ENCODE data around the gene PCIF1. TPM values are rescaled to one million over a fixed set of nuclear protein-coding genes. Genes with fewer than 3 reads are reported as not detected.

Gene PCIF1
- total RNA-seq, 1 donor from 2014 or later, result 13.0 TPM

DNA sequence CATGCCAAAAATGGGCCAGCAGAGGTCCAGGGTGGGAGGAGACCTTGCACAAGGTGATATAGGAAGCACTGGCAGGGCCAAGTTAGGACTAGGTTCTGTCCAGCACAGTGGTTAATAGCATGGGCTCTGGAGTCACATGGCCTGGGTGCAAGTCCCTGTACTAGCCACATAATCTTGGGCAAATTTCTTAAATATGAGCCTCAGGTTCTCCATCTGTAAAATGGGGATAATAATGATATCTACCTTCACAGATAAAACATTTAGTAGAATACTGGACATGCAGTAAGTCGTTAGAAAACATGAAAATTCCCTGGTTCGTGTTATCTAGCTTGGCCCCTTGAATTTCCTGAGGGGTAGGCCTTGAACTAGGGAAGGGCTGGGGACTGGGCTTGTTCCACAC is 37.2 kb upstream of the PCIF1 start:
- Histone ChIP-seq H3K4me2 (ENCODE audit: low read length) (no peak overlapping the region), H3K27ac (ENCODE audit: low read depth, low read length) (no peak overlapping the region), H3K4me1 (ENCODE audit: insufficient read depth, low read length) (peaks cover 8% of the 10 kb centered on the region), H3K9ac (ENCODE audit: low read length) (no peak overlapping the region), H3K79me2 (ENCODE audit: insufficient read depth, low read length) (peaks cover 1% of the 10 kb centered on the region), H3K9me3 (ENCODE audit: insufficient read depth, low read depth, low read length) (no peaks in the 10 kb centered on the region), H3K4me3 (ENCODE audit: insufficient read depth, low read depth, low read length) (no peak overlapping the region), H3K27me3 (ENCODE audit: insufficient read depth, low read length) (no peaks in the 10 kb centered on the region), H4K20me1 (ENCODE audit: insufficient read depth, low read length) (peaks cover 12% of the 10 kb centered on the region), H2AFZ (ENCODE audit: low read depth, low read length) (no peak overlapping the region), H3K36me3 (ENCODE audit: insufficient read depth, low read length) (peaks cover 10% of the 10 kb centered on the region)
- Mint-ChIP-seq H3K4me1 (ENCODE audit: low read depth, unreplicated experiment) (peaks cover 1% of the 10 kb centered on the region), H3K4me3 (ENCODE audit: unreplicated experiment) (no peak overlapping the region), H3K27me3 (ENCODE audit: low read depth, unreplicated experiment) (no peaks in the 10 kb centered on the region), H3K36me3 (ENCODE audit: low read depth, unreplicated experiment) (peaks cover 29% of the 10 kb centered on the region), H3K27ac (ENCODE audit: unreplicated experiment) (no peak overlapping the region), H3K9me3 (ENCODE audit: unreplicated experiment) (no peaks in the 10 kb centered on the region)
- DNase-seq (ENCODE audit: low read depth), result no peak
- no peak for FAIRE-seq
- no peak for TF ChIP-seq EZH2 (IDR thresholded peaks at IDR 0.05; ENCODE audit: insufficient read depth, low read length)
- TF ChIP-seq, protein P1, sequence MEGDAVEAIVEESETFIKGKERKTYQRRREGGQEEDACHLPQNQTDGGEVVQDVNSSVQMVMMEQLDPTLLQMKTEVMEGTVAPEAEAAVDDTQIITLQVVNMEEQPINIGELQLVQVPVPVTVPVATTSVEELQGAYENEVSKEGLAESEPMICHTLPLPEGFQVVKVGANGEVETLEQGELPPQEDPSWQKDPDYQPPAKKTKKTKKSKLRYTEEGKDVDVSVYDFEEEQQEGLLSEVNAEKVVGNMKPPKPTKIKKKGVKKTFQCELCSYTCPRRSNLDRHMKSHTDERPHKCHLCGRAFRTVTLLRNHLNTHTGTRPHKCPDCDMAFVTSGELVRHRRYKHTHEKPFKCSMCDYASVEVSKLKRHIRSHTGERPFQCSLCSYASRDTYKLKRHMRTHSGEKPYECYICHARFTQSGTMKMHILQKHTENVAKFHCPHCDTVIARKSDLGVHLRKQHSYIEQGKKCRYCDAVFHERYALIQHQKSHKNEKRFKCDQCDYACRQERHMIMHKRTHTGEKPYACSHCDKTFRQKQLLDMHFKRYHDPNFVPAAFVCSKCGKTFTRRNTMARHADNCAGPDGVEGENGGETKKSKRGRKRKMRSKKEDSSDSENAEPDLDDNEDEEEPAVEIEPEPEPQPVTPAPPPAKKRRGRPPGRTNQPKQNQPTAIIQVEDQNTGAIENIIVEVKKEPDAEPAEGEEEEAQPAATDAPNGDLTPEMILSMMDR (IDR thresholded peaks at IDR 0.05; ENCODE audit: insufficient read depth, low read depth, low read length), result no peak

DNA sequence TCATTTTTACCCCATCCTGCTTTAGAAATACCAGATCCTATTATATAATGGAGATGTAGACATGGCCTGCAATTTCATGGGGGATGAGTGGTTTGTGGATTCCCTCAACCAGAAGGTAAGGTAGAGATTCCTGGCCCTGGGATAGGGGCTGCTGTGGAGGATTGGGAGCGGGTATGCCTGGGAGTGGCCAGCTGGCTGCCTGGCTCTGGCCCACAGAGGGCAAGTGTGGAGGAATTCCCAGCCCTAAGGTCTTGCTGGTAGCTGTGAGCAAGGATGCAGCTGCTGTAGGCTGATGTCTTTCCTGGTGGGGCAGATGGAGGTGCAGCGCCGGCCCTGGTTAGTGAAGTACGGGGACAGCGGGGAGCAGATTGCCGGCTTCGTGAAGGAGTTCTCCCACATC is 36.8 kb upstream of the PCIF1 start:
- H3K27ac ChIP-seq (ENCODE audit: low read depth, low read length), result no peak overlapping the region
- no peaks in the 10 kb centered on the region for H3K9me3 Mint-ChIP-seq (ENCODE audit: unreplicated experiment)

DNA sequence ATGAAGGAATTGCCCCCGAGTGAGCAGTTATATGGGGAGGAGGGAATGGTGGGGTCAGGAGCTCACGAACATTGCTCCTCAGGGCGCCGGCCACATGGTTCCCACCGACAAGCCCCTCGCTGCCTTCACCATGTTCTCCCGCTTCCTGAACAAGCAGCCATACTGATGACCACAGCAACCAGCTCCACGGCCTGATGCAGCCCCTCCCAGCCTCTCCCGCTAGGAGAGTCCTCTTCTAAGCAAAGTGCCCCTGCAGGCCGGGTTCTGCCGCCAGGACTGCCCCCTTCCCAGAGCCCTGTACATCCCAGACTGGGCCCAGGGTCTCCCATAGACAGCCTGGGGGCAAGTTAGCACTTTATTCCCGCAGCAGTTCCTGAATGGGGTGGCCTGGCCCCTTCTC is 36.2 kb upstream of the PCIF1 start:
- H3K36me3 Mint-ChIP-seq (ENCODE audit: low read depth, unreplicated experiment), result peaks cover 27% of the 10 kb centered on the region
- peaks cover 10% of the 10 kb centered on the region for H3K36me3 ChIP-seq (ENCODE audit: insufficient read depth, low read length)
- TF ChIP-seq, protein P1 (IDR thresholded peaks at IDR 0.05; ENCODE audit: insufficient read depth, low read depth, low read length), result no peak
- no peak for TF ChIP-seq EZH2 (IDR thresholded peaks at IDR 0.05; ENCODE audit: insufficient read depth, low read length)

More for the DNA sequence above, 36.8 kb upstream of the PCIF1 start:
- H3K27ac Mint-ChIP-seq (ENCODE audit: unreplicated experiment), result no peak overlapping the region
- no peaks in the 10 kb centered on the region for H3K27me3 Mint-ChIP-seq (ENCODE audit: low read depth, unreplicated experiment)
- no peaks in the 10 kb centered on the region for H3K27me3 ChIP-seq (ENCODE audit: insufficient read depth, low read length)
- no peak overlapping the region for H3K4me3 Mint-ChIP-seq (ENCODE audit: unreplicated experiment)
- no peaks in the 10 kb centered on the region for H3K4me1 Mint-ChIP-seq (ENCODE audit: low read depth, unreplicated experiment)
- no peak for DNase-seq (ENCODE audit: low read depth)
- no peak overlapping the region for H3K4me2 ChIP-seq (ENCODE audit: low read length)
- no peaks in the 10 kb centered on the region for H3K79me2 ChIP-seq (ENCODE audit: insufficient read depth, low read length)
- peaks cover 29% of the 10 kb centered on the region for H3K36me3 Mint-ChIP-seq (ENCODE audit: low read depth, unreplicated experiment)
- no peak overlapping the region for H2AFZ ChIP-seq (ENCODE audit: low read depth, low read length)
- no peak for TF ChIP-seq EZH2 (IDR thresholded peaks at IDR 0.05; ENCODE audit: insufficient read depth, low read length)
- TF ChIP-seq, protein P1 (IDR thresholded peaks at IDR 0.05; ENCODE audit: insufficient read depth, low read depth, low read length), result no peak
- FAIRE-seq, result no peak
- H3K9ac ChIP-seq (ENCODE audit: low read length), result no peak overlapping the region
- H3K4me1 ChIP-seq (ENCODE audit: insufficient read depth, low read length), result peaks cover 4% of the 10 kb centered on the region
- H4K20me1 ChIP-seq (ENCODE audit: insufficient read depth, low read length), result peaks cover 8% of the 10 kb centered on the region
- peaks cover 10% of the 10 kb centered on the region for H3K36me3 ChIP-seq (ENCODE audit: insufficient read depth, low read length)
- no peak overlapping the region for H3K4me3 ChIP-seq (ENCODE audit: insufficient read depth, low read depth, low read length)
- H3K9me3 ChIP-seq (ENCODE audit: insufficient read depth, low read depth, low read length), result no peaks in the 10 kb centered on the region

More for the DNA sequence above, 36.2 kb upstream of the PCIF1 start:
- H3K27ac ChIP-seq (ENCODE audit: low read depth, low read length), result no peak overlapping the region
- Mint-ChIP-seq H3K9me3 (ENCODE audit: unreplicated experiment) (no peaks in the 10 kb centered on the region), H3K27ac (ENCODE audit: unreplicated experiment) (no peak overlapping the region), H3K27me3 (ENCODE audit: low read depth, unreplicated experiment) (no peaks in the 10 kb centered on the region), H3K4me3 (ENCODE audit: unreplicated experiment) (no peak overlapping the region), H3K4me1 (ENCODE audit: low read depth, unreplicated experiment) (no peaks in the 10 kb centered on the region)
- no peak for DNase-seq (ENCODE audit: low read depth)
- H3K79me2 ChIP-seq (ENCODE audit: insufficient read depth, low read length), result no peaks in the 10 kb centered on the region
- no peak overlapping the region for H3K4me2 ChIP-seq (ENCODE audit: low read length)
- H2AFZ ChIP-seq (ENCODE audit: low read depth, low read length), result no peak overlapping the region
- no peaks in the 10 kb centered on the region for H3K27me3 ChIP-seq (ENCODE audit: insufficient read depth, low read length)
- no peak overlapping the region for H3K9ac ChIP-seq (ENCODE audit: low read length)
- H3K4me1 ChIP-seq (ENCODE audit: insufficient read depth, low read length), result no peaks in the 10 kb centered on the region
- peaks cover 5% of the 10 kb centered on the region for H4K20me1 ChIP-seq (ENCODE audit: insufficient read depth, low read length)
- FAIRE-seq, result no peak
- no peaks in the 10 kb centered on the region for H3K9me3 ChIP-seq (ENCODE audit: insufficient read depth, low read depth, low read length)
- H3K4me3 ChIP-seq (ENCODE audit: insufficient read depth, low read depth, low read length), result no peak overlapping the region

All from astrocyte (in vitro differentiated cells and primary cell).